GM13976 (cell line): ENCODE results near the gene CDC16.

Experiments used
- DNase-seq: peaks from one replicate; pipeline ENCODE4 v3.0.0; 2012; ENCODE audit warnings: low spot score
- in situ Hi-C: fragments of 300-500 bp; cut with MboI; formaldehyde crosslinking; loops from one replicate; pipeline ENCODE4 v1.12.0; 2022; ENCODE audit warnings: low sequenced_read_pairs, mixed read lengths, inconsistent platforms; ENCODE audit not compliant: unreplicated experiment
- TF ChIP-seq, protein P1 (sequence below): IDR thresholded peaks from 2 replicates; pipeline ENCODE4 v1.5.1; 2012; ENCODE audit warnings: borderline replicate concordance, mild to moderate bottlenecking; ENCODE audit not compliant: insufficient read depth; ENCODE audit errors: extremely low read depth, missing control alignments, control extremely low read depth

CDC16 gene

DNA sequence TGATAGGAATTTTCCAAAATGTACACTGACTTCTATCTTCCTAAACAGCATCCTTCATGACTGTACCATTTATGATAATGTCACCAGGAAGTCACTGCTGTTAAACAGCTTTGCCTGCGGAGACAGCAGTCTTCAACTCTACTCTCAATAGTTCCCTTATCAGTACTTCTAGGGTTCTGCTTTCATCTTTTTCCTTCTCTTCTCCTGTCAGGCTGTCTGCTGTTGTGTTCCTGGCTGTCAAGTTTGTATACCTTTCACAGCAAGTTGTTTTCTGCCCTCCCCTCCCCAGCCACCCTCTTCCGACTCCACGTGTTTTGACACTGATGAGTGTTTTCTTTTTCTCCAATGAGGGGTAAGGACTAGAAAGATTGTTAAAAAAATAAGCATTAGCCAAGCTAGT, 48.9 kb downstream of the CDC16 start:
- no peak for DNase-seq
- TF ChIP-seq, protein P1, sequence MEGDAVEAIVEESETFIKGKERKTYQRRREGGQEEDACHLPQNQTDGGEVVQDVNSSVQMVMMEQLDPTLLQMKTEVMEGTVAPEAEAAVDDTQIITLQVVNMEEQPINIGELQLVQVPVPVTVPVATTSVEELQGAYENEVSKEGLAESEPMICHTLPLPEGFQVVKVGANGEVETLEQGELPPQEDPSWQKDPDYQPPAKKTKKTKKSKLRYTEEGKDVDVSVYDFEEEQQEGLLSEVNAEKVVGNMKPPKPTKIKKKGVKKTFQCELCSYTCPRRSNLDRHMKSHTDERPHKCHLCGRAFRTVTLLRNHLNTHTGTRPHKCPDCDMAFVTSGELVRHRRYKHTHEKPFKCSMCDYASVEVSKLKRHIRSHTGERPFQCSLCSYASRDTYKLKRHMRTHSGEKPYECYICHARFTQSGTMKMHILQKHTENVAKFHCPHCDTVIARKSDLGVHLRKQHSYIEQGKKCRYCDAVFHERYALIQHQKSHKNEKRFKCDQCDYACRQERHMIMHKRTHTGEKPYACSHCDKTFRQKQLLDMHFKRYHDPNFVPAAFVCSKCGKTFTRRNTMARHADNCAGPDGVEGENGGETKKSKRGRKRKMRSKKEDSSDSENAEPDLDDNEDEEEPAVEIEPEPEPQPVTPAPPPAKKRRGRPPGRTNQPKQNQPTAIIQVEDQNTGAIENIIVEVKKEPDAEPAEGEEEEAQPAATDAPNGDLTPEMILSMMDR = no peak
- in situ Hi-C loops = no loop called here

DNA sequence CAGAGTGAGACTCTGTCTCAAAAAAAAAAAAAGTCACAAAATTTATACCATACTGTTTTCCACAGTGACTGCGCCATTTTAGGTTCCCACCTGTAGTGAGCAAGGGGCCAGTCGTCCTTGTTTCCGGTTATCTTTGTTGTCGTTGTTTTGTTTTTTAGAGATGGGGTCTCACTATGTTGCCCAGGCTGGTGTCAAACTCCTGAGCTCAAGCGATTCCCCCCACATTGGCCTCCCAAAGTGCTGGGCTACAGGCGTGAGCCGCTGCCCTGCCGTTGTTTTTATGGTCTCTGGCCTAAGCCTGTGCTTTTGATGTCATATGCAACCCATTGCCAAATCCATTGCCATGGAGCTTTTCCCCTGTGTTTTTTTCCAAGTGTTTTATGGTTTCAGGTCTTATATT, 50.0 kb downstream of the CDC16 start:
- in situ Hi-C loops = no loop called here
- TF ChIP-seq, protein P1 = no peak
- no peak for DNase-seq

DNA sequence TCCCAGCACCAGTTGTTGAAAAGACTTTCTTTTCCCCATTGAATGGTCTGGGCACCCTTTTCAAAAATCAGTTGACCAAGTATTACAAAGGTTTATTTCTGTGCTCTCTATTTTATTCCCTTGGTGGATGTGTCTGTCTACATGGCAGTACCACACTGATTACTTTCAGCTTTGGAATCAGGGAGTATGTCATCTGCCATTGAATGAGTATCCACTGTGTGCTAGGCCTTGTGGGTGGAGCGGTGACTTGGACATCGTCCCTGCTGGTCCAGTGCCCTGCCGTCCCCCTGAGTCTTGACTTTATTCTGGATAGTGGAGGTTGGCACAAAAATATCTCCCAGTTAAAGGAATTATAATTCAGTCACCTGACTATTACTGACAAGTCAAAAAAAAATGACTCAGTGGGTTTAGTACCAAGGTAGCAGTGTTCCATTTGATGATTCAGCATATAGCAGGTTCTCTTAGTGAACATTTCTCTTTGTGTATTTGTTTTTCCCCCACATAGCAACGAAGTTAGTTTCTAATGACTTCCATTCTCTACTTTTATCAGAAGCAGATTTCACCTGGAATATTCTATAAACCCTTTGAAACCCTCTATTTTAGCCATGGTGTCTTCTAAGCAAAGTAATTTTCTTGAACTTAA, 50.6 kb downstream of the CDC16 start:
- TF ChIP-seq, protein P1 = no peak
- in situ Hi-C loops = no loop called here
- no peak for DNase-seq

DNA sequence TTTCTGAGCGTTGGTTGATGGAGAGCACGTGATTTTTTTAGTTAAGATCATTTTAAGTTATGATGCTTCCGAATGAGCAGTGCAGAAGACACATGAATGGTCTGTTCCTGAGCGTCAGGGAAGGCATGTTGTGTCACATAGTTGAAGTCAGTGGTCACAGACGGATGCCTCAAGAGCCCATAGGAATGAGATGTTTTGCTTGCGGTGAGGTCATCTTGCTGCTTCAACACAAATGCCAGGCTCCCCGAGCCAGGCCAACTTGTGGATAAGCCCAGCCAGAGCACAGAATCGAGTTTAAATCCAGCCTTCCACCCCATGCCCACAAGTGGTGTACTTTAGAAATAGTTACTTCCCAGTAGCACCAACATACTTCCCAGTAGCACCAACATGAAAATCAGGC, 52.1 kb downstream of the CDC16 start:
- TF ChIP-seq, protein P1 = no peak
- in situ Hi-C loops = no loop called here
- no peak for DNase-seq

DNA sequence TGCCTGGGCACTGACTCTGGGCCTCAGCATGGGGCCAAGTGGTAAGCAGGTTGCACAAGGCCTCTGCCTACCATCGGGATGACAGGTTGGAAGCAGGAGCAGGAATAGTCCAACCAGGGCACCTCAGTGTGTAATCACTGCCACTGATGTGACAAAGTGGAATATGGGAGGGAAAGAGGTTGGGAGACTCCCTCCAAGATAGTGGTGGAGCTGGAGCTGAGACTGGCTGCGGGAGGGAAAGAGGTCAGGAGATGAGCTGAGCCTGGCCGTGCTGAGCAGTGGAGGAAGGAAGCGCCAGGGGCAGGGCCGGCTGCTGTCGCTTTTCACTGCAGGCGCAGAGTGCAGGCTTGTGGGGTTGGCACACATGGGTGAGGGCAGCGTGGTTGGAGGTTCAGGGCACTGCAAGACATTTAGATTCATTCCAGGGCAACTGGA, 53.5 kb downstream of the CDC16 start:
- DNase-seq = no peak
- TF ChIP-seq, protein P1 = no peak
- in situ Hi-C loops = no loop called here

DNA sequence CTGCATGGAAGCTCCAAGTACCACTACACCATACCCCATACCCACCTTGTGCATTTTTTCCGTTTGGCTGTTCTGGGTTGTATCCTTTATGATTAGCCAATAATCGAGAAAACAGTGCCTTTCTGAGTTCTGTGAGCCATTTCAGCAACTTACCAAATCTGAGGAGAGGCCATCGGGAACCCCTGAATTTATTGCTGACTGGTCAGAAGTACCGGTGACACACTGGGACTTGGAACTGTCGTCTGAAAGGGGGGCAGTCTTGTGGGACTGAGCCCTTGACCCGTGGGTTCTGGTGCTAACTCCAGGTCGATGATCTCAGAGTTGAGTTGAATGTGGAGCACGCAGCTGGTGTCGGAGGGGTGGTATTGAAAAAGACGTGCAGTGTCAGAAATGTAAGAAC, 61.8 kb downstream of the CDC16 start:
- TF ChIP-seq, protein P1 = no peak
- in situ Hi-C loops = no loop called here

DNA sequence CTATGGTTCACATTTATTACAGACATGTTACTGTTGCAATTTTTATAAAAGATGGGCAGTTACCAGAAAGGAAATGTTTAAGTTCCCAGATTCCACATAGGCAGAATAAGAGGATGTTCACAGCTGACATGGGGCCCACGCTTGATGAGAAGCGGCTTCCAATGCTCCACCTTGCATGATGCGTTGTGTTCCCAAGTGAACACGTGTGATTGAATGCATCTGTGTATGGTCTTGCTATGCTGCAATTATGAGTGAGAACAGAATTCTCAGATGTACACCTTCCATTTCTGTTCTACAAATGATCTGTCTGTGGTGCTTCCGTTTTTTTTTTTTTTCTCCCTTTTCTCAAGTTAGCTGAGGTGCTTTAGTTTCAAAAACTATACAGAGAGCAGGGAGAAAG, 62.2 kb downstream of the CDC16 start:
- no peak for DNase-seq
- in situ Hi-C loops = no loop called here
- TF ChIP-seq, protein P1 = no peak

More for the DNA sequence above, 61.8 kb downstream of the CDC16 start:
- no peak for DNase-seq
